Activated CD4-positive, alpha-beta memory T cell treated with anti-CD3 and anti-CD28 coated beads for 36 hours (primary cell): Measurements from ENCODE around the gene INTU. TPM values are rescaled to one million over a fixed set of nuclear protein-coding genes. Genes with fewer than 3 reads are reported as not detected.

Experiments
- CTCF ChIA-PET: fragments of 350-600 bp; sonication (Branson Sonifier 250); formaldehyde crosslinking; loops from one replicate; lab custom pipeline; 2021; ENCODE audit warnings: antibody characterized with exemption, inconsistent platforms; lab: Charles Lee
- POLR2A ChIA-PET: fragments of 350-600 bp; sonication (Branson Sonifier 250); formaldehyde crosslinking; loops from one replicate; lab custom pipeline; 2021; ENCODE audit warnings: antibody characterized with exemption; lab: Charles Lee
- DNase-seq: peaks from one replicate; pipeline ENCODE4 v3.0.0-alpha.2; 2020
- H3K27ac Mint-ChIP-seq: one replicate; pipeline ENCODE4 v1.8.0; 2021; ENCODE audit warnings: mixed read lengths
- H3K27me3 Mint-ChIP-seq: one replicate; pipeline ENCODE4 v1.8.0; 2021; ENCODE audit warnings: mixed read lengths
- H3K36me3 Mint-ChIP-seq: one replicate; pipeline ENCODE4 v1.8.0; 2021; ENCODE audit warnings: mixed read lengths
- H3K4me1 Mint-ChIP-seq: one replicate; pipeline ENCODE4 v1.8.0; 2021; ENCODE audit warnings: low read depth, mixed read lengths
- H3K4me3 Mint-ChIP-seq: one replicate; pipeline ENCODE4 v1.8.0; 2021; ENCODE audit warnings: mild to moderate bottlenecking, mixed read lengths
- H3K9me3 Mint-ChIP-seq: one replicate; pipeline ENCODE4 v1.8.0; 2021; ENCODE audit warnings: mixed read lengths
- intact Hi-C: fragments of 100-400 bp; cut with micrococcal nuclease; formaldehyde crosslinking; loops from one replicate; pipeline ENCODE4 v1.15.1; 2023
- total RNA-seq, 2 experiments: library from RNA; stranded (reverse); gene quantifications; one replicate each; pipeline ENCODE4 v1.2.3, GENCODE V29; 2021

INTU gene
- total RNA-seq, 2 experiments from 2014 or later, result 0.19 to 0.48 TPM

- H3K27me3 Mint-ChIP-seq, result no peaks in the 10 kb centered on the region
- H3K9me3 Mint-ChIP-seq, result peaks cover 3% of the 10 kb centered on the region
- no peaks in the 10 kb centered on the region for H3K36me3 Mint-ChIP-seq
- DNase-seq, result no peak
- CTCF ChIA-PET, result no interaction called here
- no peaks in the 10 kb centered on the region for H3K4me1 Mint-ChIP-seq
- POLR2A ChIA-PET, result no interaction called here
- no peak overlapping the region for H3K4me3 Mint-ChIP-seq
- intact Hi-C loops, result no loop called here
- no peak overlapping the region for H3K27ac Mint-ChIP-seq
Observed at GRCh38 chr4:127759893-127760292, 127.1 kb downstream of the INTU start.

GRCh38 chr4:127771535-127772275, 138.9 kb downstream of the INTU start:
- ChIA-PET POLR2A (no interaction called here), CTCF (no interaction called here)
- Mint-ChIP-seq H3K27me3 (peaks cover 21% of the 10 kb centered on the region), H3K4me1 (no peaks in the 10 kb centered on the region), H3K27ac (no peak overlapping the region), H3K4me3 (no peak overlapping the region), H3K36me3 (no peaks in the 10 kb centered on the region), H3K9me3 (no peaks in the 10 kb centered on the region)
- intact Hi-C loops, result no loop called here
- no peak for DNase-seq

- no peaks in the 10 kb centered on the region for H3K4me1 Mint-ChIP-seq
- H3K27ac Mint-ChIP-seq, result no peak overlapping the region
- no peak for DNase-seq
- intact Hi-C loops, result no loop called here
- H3K4me3 Mint-ChIP-seq, result no peak overlapping the region
- CTCF ChIA-PET, result no interaction called here
- H3K9me3 Mint-ChIP-seq, result no peaks in the 10 kb centered on the region
- POLR2A ChIA-PET, result no interaction called here
- peaks cover 31% of the 10 kb centered on the region for H3K27me3 Mint-ChIP-seq
- H3K36me3 Mint-ChIP-seq, result no peaks in the 10 kb centered on the region
Observed at GRCh38 chr4:127772769-127773671, 140.3 kb downstream of the INTU start.

- no peaks in the 10 kb centered on the region for H3K36me3 Mint-ChIP-seq
- no peak overlapping the region for H3K27ac Mint-ChIP-seq
- intact Hi-C loops, result no loop called here
- DNase-seq, result no peak
- H3K4me3 Mint-ChIP-seq, result no peak overlapping the region
- CTCF ChIA-PET, result no interaction called here
- peaks cover 45% of the 10 kb centered on the region for H3K27me3 Mint-ChIP-seq
- POLR2A ChIA-PET, result no interaction called here
- no peaks in the 10 kb centered on the region for H3K9me3 Mint-ChIP-seq
- H3K4me1 Mint-ChIP-seq, result no peaks in the 10 kb centered on the region
Observed at GRCh38 chr4:127775843-127776242, 143.1 kb downstream of the INTU start.

Other genes with a start within 250 kb of the INTU start
- not detected for gene SLC25A31, start 97.4 kb downstream of the INTU start, total RNA-seq
- 1 to 10 TPM; 1.9 to 3.0 TPM for gene HSPA4L, start 149.4 kb downstream of the INTU start, total RNA-seq
- 10 to 100 TPM; 43.5 to 45.6 TPM for gene PLK4, start 247.9 kb downstream of the INTU start, total RNA-seq